Stomach (tissue), 4 donors: ENCODE measurements around the gene VMP1.

Experiments
- POLR2A ChIP-seq, 4 donors: fragments of 450-650 bp; IDR thresholded peaks; one replicate each; pipeline ENCODE4 v1.6.1; 2016; ENCODE audit warnings: antibody characterized with exemption in 4 of 4, control low read depth in 2 of 4, mild to moderate bottlenecking in 1 of 4, moderate library complexity in 1 of 4
- TF ChIP-seq, protein P1 (sequence below), 7 experiments: fragments of 450-650 bp in 4 of 7; fragments of 200-600 bp in 3 of 7; sonication (generic) in 3 of 7; IDR thresholded peaks; one replicate each; pipeline ENCODE4 v1.5.1; 2016 to 2019; ENCODE audit warnings: antibody characterized with exemption in 7 of 7, control low read depth in 2 of 7, mild to moderate bottlenecking in 1 of 7

GRCh38 chr17:59684967-59685366 lies 22.5 kb upstream of the VMP1 start:
- TF ChIP-seq POLR2A (IDR thresholded peaks at IDR 0.05): no peak
- TF ChIP-seq, protein P1, sequence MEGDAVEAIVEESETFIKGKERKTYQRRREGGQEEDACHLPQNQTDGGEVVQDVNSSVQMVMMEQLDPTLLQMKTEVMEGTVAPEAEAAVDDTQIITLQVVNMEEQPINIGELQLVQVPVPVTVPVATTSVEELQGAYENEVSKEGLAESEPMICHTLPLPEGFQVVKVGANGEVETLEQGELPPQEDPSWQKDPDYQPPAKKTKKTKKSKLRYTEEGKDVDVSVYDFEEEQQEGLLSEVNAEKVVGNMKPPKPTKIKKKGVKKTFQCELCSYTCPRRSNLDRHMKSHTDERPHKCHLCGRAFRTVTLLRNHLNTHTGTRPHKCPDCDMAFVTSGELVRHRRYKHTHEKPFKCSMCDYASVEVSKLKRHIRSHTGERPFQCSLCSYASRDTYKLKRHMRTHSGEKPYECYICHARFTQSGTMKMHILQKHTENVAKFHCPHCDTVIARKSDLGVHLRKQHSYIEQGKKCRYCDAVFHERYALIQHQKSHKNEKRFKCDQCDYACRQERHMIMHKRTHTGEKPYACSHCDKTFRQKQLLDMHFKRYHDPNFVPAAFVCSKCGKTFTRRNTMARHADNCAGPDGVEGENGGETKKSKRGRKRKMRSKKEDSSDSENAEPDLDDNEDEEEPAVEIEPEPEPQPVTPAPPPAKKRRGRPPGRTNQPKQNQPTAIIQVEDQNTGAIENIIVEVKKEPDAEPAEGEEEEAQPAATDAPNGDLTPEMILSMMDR (IDR thresholded peaks at IDR 0.05): no peak
